Activated naive CD8-positive, alpha-beta T cell treated with anti-CD3 and anti-CD28 coated beads, Interleukin-2, amount 50 U/mL, for 16 hours (primary cell): ENCODE measurements around the gene PDS5B.

Source experiments
- DNase-seq: peaks from one replicate; pipeline ENCODE4 v3.0.0-alpha.2; 2020; ENCODE audit warnings: low read depth, low spot score

Gene PDS5B

GRCh38 chr13:32588736-32589135, 2.5 kb downstream of the PDS5B start:
- DNase-seq, result no peak

DNA sequence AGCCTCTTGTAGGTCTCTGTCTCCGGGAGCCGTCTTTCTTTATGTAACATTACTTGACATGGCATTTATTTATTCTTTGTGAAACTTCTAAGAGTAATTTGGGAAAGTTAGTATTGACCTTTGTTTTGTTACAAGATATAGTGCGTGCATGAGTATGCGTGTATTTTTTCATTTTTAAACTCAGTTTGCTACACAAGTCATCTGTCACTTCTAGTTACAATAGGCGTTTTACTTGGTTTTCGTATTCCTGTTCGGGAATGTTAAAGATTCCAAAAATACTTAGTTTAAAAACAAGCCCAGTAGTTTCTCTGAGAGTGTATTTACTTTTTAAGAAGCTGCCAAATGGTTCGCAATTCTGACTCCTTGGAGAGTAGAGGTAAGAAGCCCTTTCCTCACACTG, 3.2 kb downstream of the PDS5B start:
- no peak for DNase-seq

DNA sequence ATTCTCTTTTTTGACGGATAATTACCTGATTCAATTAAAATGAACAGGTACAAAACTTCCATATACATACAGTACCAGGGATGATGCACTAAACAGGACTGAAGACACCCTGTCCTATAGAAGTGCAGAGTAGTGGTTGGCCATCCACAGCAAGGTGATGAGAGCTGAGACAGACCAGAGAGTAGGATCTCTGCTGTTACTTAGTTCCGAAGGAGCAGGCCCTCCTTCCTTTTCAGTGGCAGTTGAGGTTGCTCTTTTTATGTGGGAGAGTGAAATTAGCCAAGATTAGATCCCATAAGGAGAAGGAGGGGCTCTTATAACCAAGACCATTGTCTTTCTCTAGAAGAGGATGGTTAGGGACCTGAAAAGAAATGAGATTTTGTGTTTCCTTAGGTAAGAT, 4.0 kb downstream of the PDS5B start:
- DNase-seq, result no peak

DNA sequence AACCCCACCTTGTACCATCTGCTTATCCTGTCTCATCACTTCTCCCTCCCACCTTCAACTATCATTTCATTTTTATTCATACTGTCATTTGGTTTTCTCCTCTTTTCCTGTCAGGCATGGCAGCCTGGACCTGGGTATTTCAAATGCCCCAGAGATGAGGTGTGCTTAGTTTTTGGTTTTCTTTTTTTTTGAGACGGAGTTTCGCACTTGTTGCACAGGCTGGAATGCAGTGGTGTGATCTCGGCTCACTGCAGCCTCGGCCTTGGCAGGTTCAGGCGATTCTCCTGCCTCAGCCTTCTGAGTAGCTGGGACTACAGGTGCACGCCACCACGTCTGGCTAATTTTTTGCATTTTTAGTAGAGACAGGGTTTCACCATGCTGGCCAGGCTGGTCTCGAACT, 5.8 kb downstream of the PDS5B start:
- no peak for DNase-seq

DNA sequence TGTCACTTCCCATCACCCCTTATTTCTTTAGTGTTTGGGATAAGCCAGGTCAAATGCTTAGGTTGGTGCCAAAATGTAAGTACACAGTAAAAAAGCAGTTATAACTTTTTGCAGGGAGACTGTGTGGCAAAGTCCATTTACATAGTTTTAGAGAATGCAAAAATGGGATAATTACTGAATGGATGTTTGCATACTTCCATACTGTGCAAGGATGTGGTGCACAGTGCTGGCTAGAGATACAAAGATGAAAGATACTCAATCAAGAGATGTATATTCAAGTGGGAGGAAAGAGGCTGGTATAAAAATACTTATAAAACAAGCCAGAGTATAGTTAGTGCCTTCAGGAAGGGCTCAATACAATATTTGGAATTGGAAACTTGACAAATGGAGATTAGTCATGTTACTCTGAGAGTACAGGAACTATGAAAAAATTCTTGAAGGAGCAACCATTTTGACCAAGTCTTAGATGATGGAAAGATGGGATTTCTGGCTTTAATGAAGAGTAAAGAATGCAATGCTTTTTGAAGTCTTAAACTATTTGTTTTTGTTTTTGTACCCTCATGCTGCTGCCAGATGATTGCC, 8.0 kb downstream of the PDS5B start:
- DNase-seq, result no peak

DNA sequence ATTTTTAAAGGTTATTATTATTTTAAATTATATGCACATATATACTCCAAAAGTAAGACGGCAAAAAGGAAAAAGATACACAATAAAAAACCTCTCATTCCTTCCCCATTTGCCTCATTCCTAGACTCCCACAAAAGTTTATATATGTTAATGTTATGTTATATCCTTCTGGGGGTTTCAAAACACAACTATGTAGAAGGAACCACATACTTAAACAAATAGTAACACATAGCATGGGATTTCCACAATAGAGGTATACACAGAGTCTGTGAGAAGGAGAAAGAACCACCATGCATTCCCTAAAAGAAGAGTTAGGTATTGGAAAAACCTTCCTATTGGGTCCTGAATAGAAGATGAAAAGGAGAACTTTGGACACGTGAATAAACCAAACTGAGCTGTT, 9.1 kb downstream of the PDS5B start:
- no peak for DNase-seq

GRCh38 chr13:32600890-32601289, 14.6 kb downstream of the PDS5B start:
- DNase-seq, result no peak

- DNase-seq, result no peak
Measured at GRCh38 chr13:32609428-32609827, 23.2 kb downstream of the PDS5B start.

- no peak for DNase-seq
Measured at GRCh38 chr13:32610538-32610937, 24.3 kb downstream of the PDS5B start.

- DNase-seq, result no peak
Measured at GRCh38 chr13:32610977-32611376, 24.7 kb downstream of the PDS5B start.

- DNase-seq, result no peak
Measured at GRCh38 chr13:32616883-32617511, 30.7 kb downstream of the PDS5B start.

DNA sequence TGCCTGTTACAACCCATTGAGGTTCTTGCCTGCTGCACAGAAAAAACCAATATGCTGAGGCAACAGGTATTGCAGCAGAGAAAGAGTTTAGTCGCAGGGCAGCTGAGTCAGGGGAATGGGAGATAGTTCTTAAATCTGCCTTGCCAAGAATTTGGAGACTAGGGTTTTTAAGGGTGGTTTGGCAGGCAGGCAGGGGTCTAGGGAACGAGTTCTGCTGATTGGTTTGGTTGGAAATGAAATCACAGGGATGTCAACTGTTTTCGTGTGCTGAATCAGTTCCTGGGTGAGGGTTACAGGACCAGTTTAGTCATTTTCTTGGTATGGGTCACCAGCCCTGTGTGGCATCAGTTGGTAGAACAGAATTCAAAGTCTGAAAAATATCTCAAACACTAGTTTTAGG, 36.6 kb downstream of the PDS5B start:
- DNase-seq, result no peak

- no peak for DNase-seq
Measured at GRCh38 chr13:32624441-32624840, 38.2 kb downstream of the PDS5B start.

- no peak for DNase-seq
Measured at GRCh38 chr13:32627793-32628192, 41.5 kb downstream of the PDS5B start.

- DNase-seq, result no peak
Measured at GRCh38 chr13:32629313-32629712, 43.1 kb downstream of the PDS5B start.

GRCh38 chr13:32629866-32630265, 43.6 kb downstream of the PDS5B start:
- DNase-seq, result no peak

DNA sequence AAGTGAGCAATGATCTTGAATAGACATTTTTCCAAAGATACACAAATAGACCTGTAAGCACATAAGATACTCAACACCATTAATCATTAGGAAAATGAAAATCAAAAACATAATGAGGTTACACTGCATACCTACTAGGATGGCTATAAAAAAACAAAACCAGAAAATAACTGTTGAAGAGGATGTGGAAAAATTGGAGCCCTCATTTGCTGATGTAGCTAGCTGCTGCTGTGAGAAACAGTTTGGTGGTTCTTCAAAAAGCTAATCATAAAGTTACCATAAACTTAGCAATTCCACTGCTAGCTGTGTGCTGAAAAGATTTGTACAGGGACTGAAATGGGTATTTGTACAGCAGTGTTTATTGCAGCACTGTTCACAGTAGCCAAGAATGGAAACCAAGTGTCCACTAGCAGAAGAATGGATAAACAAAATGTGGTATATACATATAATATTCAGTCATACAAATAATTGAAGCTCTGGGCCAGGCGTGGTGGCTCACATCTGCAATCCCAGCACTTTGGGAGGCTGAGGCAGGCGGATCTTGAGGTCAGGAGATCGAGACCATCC, 46.2 kb downstream of the PDS5B start:
- DNase-seq, result no peak

- no peak for DNase-seq
Measured at GRCh38 chr13:32636711-32637110, 50.5 kb downstream of the PDS5B start.

DNA sequence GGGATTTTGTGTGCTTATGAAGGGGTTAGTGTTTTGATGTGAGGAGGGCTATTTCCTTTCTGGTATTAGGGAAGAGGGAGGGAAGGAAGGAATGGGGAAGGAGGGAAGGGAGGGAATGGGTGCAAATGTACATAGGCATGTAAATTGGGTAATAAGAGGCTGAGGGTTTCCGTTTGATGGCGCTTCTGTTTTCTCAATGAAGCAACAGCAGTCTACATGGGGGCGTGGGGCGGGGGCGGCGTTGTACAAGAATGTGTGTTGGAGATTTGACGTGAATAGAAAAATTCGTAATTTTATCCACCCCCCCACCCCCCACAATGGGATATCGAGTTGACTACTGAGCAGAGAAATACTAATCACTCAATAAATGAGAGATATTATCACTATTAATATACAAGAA, 52.5 kb downstream of the PDS5B start:
- DNase-seq, result no peak

DNA sequence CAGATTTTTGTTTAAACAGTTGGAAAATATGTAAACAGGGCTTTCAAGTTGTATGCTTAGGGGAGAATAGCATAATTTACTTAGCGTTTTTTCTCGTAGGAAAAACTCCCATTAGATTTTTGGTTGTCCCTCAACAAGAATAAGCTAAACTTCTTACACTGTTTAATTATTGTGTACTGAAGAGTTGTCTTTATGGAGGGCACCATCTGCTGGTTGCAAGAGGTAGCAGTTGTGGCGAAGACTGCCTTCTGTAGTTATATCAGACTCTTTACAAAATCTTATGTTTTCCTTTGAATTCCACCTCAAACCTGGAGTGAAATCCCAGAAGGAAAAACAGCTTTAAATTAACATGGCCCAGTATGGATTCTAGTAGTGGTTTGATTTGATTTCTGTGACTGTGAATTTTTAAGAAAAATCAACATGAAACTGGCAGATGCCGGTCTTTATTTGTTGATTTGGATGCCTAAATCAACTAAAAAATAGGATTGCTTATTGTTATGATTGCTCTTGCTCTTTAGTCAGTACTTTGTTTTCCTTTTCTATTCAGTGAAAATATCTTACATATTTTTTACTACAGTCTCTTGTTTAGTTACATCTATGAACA, 53.4 kb downstream of the PDS5B start:
- no peak for DNase-seq

GRCh38 chr13:32642316-32642715, 56.1 kb downstream of the PDS5B start:
- DNase-seq, result no peak

DNA sequence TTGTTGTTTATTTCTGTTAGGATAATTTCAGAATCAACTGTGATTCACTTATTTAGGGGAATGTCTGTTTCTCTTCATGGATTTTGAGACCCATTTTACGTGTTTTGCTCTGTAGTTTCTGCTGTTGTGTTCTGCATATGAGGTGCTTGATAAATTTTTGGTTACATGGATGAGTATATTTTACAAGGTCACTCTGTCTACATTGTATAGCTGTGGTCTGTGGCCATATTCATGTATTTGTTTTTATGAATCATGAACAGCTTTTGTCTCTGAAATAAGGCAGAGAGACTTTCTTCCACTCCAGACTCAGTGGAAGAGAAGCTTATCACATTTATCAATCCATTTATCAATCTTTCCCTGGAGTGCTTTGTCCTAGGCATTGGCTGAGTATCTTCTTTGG, 56.6 kb downstream of the PDS5B start:
- DNase-seq, result no peak

DNA sequence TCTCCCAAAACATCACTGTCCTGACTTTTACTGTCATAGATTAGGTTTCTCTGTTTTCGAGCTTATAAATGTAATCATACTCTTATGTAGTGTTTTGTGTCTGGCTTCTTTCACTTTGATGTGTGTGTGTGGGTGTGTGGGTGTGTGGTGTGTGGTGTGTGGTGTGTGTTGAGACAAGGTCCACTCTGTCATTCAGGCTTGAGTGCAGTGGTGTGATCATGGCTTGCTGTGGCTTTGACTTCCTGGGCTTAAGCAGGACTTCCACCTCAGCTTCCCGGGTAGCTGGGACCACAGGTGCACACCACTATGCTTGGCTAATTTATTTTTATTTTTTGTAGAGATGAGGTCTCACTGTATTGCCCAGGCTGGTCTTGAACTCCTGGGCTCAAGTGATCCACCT, 59.6 kb downstream of the PDS5B start:
- no peak for DNase-seq
